ENCODE data around the gene CFH. TPM values are rescaled to one million over a fixed set of nuclear protein-coding genes. Genes with fewer than 3 reads are reported as not detected.

The CFH gene
- total and polyA plus RNA-seq, 2 donors (not counting 3 experiments of a cell fraction or from before 2014, with no cell fraction given), result 20.7 to 25.3 TPM

GRCh38 chr1:196734006-196734405 is 82.2 kb downstream of the CFH start:
- Histone ChIP-seq H3K9me3 (replicated peaks; ENCODE audit: control insufficient read depth, insufficient read depth, low read length) (no peaks in the 10 kb centered on the region), H3K4me1 (ENCODE audit: control insufficient read depth, extremely low read depth, insufficient read depth, low read length) (no peaks in the 10 kb centered on the region), H3K4me3 (replicated peaks in 1 of 3; ENCODE audit: insufficient read depth in 1 of 3, low read depth in 1 of 3, low read length in 3 of 3) (no peak overlapping the region), H3K79me2 (ENCODE audit: control insufficient read depth, insufficient read depth, low read length) (no peaks in the 10 kb centered on the region), H3K9me1 (replicated peaks; ENCODE audit: control insufficient read depth, extremely low read depth, insufficient read depth, low read length) (no peaks in the 10 kb centered on the region), H3K9ac (replicated peaks; ENCODE audit: extremely low read depth, insufficient read depth, low read length) (no peak overlapping the region), H3K36me3 (ENCODE audit: control insufficient read depth in 2 of 2, extremely low read depth in 1 of 2, insufficient read depth in 2 of 2, low read length in 2 of 2) (no peaks in the 10 kb centered on the region), H3K4me2 (ENCODE audit: insufficient read depth, low read length) (no peak overlapping the region), H4K20me1 (replicated peaks; ENCODE audit: control insufficient read depth, extremely low read depth, insufficient read depth, low read length) (no peaks in the 10 kb centered on the region), H3K27me3 (ENCODE audit: control insufficient read depth in 2 of 2, insufficient read depth in 2 of 2, low read length in 2 of 2) (no peaks in the 10 kb centered on the region), H3K27ac (ENCODE audit: insufficient read depth, low read depth, low read length) (no peak overlapping the region), H2AFZ (ENCODE audit: low read depth, low read length) (no peak overlapping the region)
- ChIA-PET CTCF (interaction anchor here (1.3 kb wide), 1 partner anchor 18 kb away, joined by 3 read pairs; no protein-coding TSS in a partner anchor), POLR2A (no interaction called here)
- FAIRE-seq, result no peak
- no TSS peak for BruUV-seq (replicated peaks)
- TF ChIP-seq EZH2 (IDR thresholded peaks at IDR 0.05; ENCODE audit: borderline replicate concordance, low read depth, low read length, severe bottlenecking) (no peak), POLR2A (IDR thresholded peaks at IDR 0.05; ENCODE audit: low read depth, low read length) (no peak), FOS (IDR thresholded peaks at IDR 0.05; ENCODE audit: borderline replicate concordance, insufficient read depth, low read length) (no peak), CTCF (IDR thresholded peaks at IDR 0.05; ENCODE audit: extremely low read depth in 1 of 2, insufficient read depth in 1 of 2, low read depth in 1 of 2, low read length in 2 of 2) (no peak), MYC (IDR thresholded peaks at IDR 0.05; ENCODE audit: low read depth, low read length) (no peak), JUN (IDR thresholded peaks at IDR 0.05; ENCODE audit: borderline replicate concordance, insufficient read depth, insufficient read length, low read depth) (no peak), GATA2 (IDR thresholded peaks at IDR 0.05; ENCODE audit: insufficient read depth, insufficient read length, low read depth, low read length) (no peak), MAX (IDR thresholded peaks at IDR 0.05; ENCODE audit: insufficient read depth, insufficient read length) (no peak), POLR2AphosphoS5 (IDR thresholded peaks at IDR 0.05; ENCODE audit: insufficient read depth, low read depth, low read length) (no peak)
- dilution Hi-C loops (cut with MboI; ENCODE audit: extremely low pct_ligation_motif_present, low sequenced_read_pairs), result no loop called here
- intact Hi-C loops (cut with micrococcal nuclease), result no loop called here
- no peak for DNase-seq (ENCODE audit: low read depth, low spot score)

Data from endothelial cell of umbilical vein (primary cell).